Pancreas (tissue), 10 donors: ENCODE results near the gene ARF5. TPM values are rescaled to one million over a fixed set of nuclear protein-coding genes. Genes with fewer than 3 reads are reported as not detected.
A peak's percentile ranks its signal among the peaks of the same experiment; 100 is the strongest.
"Not testable (repeated sequence)": the region's sequence is repeated elsewhere in the genome, so short reads cannot be mapped to it uniquely, and the experiment has no call there.

Source experiments
- ATAC-seq, 4 donors: fragments of 200-7000 bp; cut with Tn5 transposase; one replicate each; pipeline versions ENCODE4 v1.8.0 to v1.9.1; 2020; ENCODE audit warnings: mild to moderate bottlenecking in 4 of 4, moderate library complexity in 4 of 4
- DNase-seq, 6 donors: peaks; one replicate each; pipeline ENCODE4 v3.0.0-alpha.2; 2020
- FAIRE-seq: peaks from 2 replicates; lab custom pipeline; 2012; peaks lifted over from hg19 to GRCh38; lab: Jason Lieb, UNC
- H3K27ac ChIP-seq, 4 donors: fragments of 200-600 bp; sonication (generic); 1 replicate in 3 of 4; 2 replicates in 1 of 4; pipeline versions ENCODE4 v1.5.0 to v1.8.0; 2020
- H3K27me3 ChIP-seq, 4 donors: fragments of 200-600 bp; one replicate each; pipeline ENCODE4 v1.8.0; 2021
- H3K36me3 ChIP-seq, 3 donors: fragments of 200-600 bp; sonication (generic) in 1 of 3; one replicate each; pipeline versions ENCODE4 v1.5.0 to v1.8.0; 2020 to 2021
- H3K4me1 ChIP-seq, 3 donors: fragments of 200-600 bp; one replicate each; pipeline ENCODE4 v1.8.0; 2021
- H3K4me3 ChIP-seq, 4 donors: fragments of 200-600 bp; sonication (generic) in 2 of 4; one replicate each; pipeline versions ENCODE4 v1.5.0 to v1.8.0; 2020 to 2021
- H3K9me3 ChIP-seq, 4 donors: fragments of 200-600 bp; one replicate each; pipeline ENCODE4 v1.8.0; 2021
- CTCF ChIP-seq, 4 donors: fragments of 200-600 bp; sonication (generic) in 3 of 4; IDR thresholded peaks; one replicate each; pipeline versions ENCODE4 v1.5.0 to v1.8.0; 2021; ENCODE audit warnings: antibody characterized with exemption in 4 of 4
- WGBS, 2 donors: extraction: QIAGEN DNeasy Blood & Tissue Kit; methylation state at CpG; one replicate each; pipeline ENCODE4 v1.1.7; 2013; 5-methylcytosine and 5-hydroxymethylcytosine counted together
- intact Hi-C, 3 donors: fragments of 100-400 bp; cut with DNase I; formaldehyde crosslinking; loops; one replicate each; pipeline versions ENCODE4 v1.11.1 to v1.14.2; 2022
- polyA plus RNA-seq, 2 donors: library from polyadenylated mRNA; stranded (reverse); fragments of 200-250 nt; gene quantifications; one replicate each; pipeline ENCODE4 v1.2.3, GENCODE V29; 2013
- total RNA-seq, 6 donors: library from RNA; stranded (reverse); fragmentation: NEBNext Ultra II Directional in 4 of 6; extraction: Animal tissue kit (Norgen Biotek cat#: 25700) in 4 of 6; gene quantifications; one replicate each; pipeline versions ENCODE4 v1.2.1 to v1.2.4, GENCODE V29; 2021 to 2023
- donor health status: healthy with polysubstance abuse.
- donor health status: DM: no; HTN: no; CAD: no; lungs with moderate emphysema.
- donor health status: DM: no; HTN: no; CAD: no.
- donor health status: control.
- donor health status: control.
- donor health status: Bipolar disorder and iron deficiency.
- donor health status: DM: yes; HTN: yes; CAD: no.
- donor health status: DM: no; HTN: no; CAD: no.
- donor health status: DM: no; HTN: no; CAD: no.
- donor health status: DM: yes; HTN: yes; CAD: no.

ARF5 gene
- 10 to 100 TPM; 71.0 to 86.4 (median 76.8) TPM for total RNA-seq
- 100 to 1,000 TPM; 160 to 207 TPM for polyA plus RNA-seq

GRCh38 chr7:127588019-127588696 is at the start of gene ARF5:
Gene ARF5, plus strand, starts transcription at chr7:127588411. Its CDS starts 88 bp downstream, at chr7:127588499.
- intact Hi-C loops: loop anchor here in 1 of 3 donors (5.0 kb wide), 1 partner anchor 201 kb away; no protein-coding TSS in a partner anchor
- peaks cover 23 to 41% (median 26%) of the 10 kb centered on the region in 3 donors for H3K4me1 ChIP-seq
- peak; percentile 89 to 98 (median 95) for DNase-seq

DNA sequence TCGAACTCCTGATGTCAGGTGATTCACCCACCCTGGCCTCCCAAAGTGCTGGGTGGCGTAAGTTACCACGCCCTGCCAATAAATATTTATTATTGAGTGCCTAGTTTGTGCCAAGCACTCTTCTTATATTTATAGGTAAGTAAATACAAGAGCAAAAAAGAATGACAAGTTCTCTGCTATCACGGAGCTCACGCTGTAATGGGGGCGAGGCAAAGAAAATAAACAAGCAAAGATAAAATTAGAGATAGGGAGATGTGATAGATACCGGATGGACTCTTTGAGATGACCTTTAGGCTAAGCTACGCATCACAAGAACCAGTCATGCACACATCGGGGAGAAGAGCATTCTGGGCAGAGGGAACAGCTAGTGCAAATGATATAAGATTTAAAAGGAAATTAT is 49.1 kb upstream of the ARF5 start:
- 88 to 90% methylated on average over 9 of the region's 9 CpGs for WGBS, 2 donors
- no peak for TF ChIP-seq CTCF (IDR thresholded peaks at IDR 0.05)
- DNase-seq (no peak), FAIRE-seq (no peak), ATAC-seq (no peak)
- Histone ChIP-seq H3K4me1 (no peaks in the 10 kb centered on the region), H3K36me3 (no peaks in the 10 kb centered on the region), H3K9me3 (no peaks in the 10 kb centered on the region), H3K27ac (no peak overlapping the region), H3K4me3 (no peak overlapping the region), H3K27me3 (no peaks in the 10 kb centered on the region)
- intact Hi-C loops: no loop called here

More at GRCh38 chr7:127588019-127588696, at the start of gene ARF5:
- ATAC-seq (peak; percentile 86 to 92 (median 88)), FAIRE-seq (no peak)
- WGBS, 2 donors: 0 to 1% methylated on average over 68 to 77 of the region's 77 CpGs
- peak within 1 kb of the TSS; percentile 93 to 98 (median 96) for H3K27ac ChIP-seq
- TF ChIP-seq CTCF (IDR thresholded peaks at IDR 0.05): no peak
- peak within 1 kb of the TSS; percentile 64 to 100 (median 94) for H3K4me3 ChIP-seq
- H3K36me3 ChIP-seq: peaks cover 4 to 20% (median 10%) of the 10 kb centered on the region in 3 donors
- H3K9me3 ChIP-seq: no peaks in the 10 kb centered on the region
- no peaks in the 10 kb centered on the region for H3K27me3 ChIP-seq

DNA sequence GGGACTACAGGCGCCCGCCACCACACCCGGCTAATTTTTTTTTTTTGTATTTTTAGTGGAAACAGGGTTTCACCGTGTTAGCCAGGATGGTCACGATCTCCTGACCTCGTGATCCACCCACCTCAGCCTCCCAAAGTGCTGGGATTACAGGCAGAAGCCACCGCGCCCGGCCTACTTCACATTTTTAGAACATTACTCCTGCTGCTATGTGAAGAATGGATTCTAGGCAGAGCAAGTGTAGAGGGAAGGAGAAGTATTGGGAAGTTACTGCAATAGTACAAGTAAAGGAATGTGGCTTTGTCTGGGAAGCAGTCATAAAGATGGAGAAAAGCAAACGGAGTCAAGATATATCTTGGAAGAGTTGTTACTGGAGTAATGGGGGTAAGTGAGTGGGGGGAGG is 47.8 kb upstream of the ARF5 start:
- H3K27me3 ChIP-seq, FAIRE-seq, H3K36me3 ChIP-seq, H3K4me3 ChIP-seq, intact Hi-C loops, H3K9me3 ChIP-seq, ATAC-seq, H3K4me1 ChIP-seq, H3K27ac ChIP-seq, DNase-seq: not testable (repeated sequence)
- WGBS, 2 donors: 82 to 93% methylated on average over 7 to 10 of the region's 10 CpGs

DNA sequence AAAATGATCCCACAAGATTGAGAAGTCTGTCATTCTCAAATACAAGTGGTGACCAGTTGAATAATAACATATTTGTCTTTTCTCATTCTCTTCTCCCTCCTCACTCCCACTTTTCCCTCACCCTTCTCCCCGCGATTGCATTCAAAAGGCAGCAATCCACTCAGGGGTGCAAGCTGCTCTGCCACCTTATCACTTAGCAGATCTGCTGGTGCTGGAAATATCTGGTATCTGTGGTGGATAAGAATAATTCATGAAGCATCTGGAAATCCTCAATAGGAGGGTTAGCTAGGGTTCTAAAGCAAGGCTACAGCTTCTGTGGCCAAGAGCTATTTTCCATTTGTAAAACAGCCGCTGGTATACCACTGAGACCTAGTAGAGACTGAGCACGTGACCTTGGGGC is 46.7 kb upstream of the ARF5 start:
- ATAC-seq (no peak), DNase-seq (no peak), FAIRE-seq (no peak)
- WGBS, 2 donors: 89 to 90% methylated on average over 4 of the region's 4 CpGs
- Histone ChIP-seq H3K9me3 (no peaks in the 10 kb centered on the region), H3K4me1 (no peaks in the 10 kb centered on the region), H3K4me3 (no peak overlapping the region), H3K36me3 (no peaks in the 10 kb centered on the region), H3K27me3 (no peaks in the 10 kb centered on the region), H3K27ac (no peak overlapping the region)
- TF ChIP-seq CTCF (IDR thresholded peaks at IDR 0.05): no peak
- intact Hi-C loops: no loop called here

DNA sequence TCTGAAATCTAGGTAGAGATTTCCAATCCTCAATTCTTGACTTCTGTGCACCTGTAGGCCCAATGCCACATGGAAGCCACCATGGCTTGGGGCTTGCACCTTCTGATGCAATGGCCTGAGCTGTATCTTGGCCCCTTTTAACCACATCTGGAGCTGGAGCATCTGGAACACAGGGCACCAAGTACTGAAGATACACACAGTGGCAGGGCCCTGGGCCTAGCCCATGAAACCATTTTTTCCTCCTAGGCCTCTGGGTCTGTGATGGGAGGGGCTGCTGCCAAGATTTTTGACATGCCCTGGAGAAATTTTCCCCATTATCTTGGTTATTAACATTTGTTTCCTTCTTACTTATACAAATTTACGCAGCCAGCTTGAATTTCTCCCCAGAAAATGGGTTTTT is 41.9 kb upstream of the ARF5 start:
- FAIRE-seq (no peak), ATAC-seq (no peak), DNase-seq (no peak)
- Histone ChIP-seq H3K36me3 (no peaks in the 10 kb centered on the region), H3K4me3 (no peak overlapping the region), H3K27ac (no peak overlapping the region), H3K9me3 (no peaks in the 10 kb centered on the region), H3K27me3 (no peaks in the 10 kb centered on the region), H3K4me1 (no peaks in the 10 kb centered on the region)
- no peak for TF ChIP-seq CTCF (IDR thresholded peaks at IDR 0.05)
- 90 to 95% methylated on average over 1 of the region's 1 CpG for WGBS, 2 donors
- intact Hi-C loops: no loop called here
